GM18502 (cell line): ENCODE measurements around the gene TM4SF4.

ENCODE experiments used
- ATAC-seq: cut with Tn5 transposase; IDR thresholded peaks from one replicate; pipeline ENCODE4 v1.9.1; 2021; ENCODE audit warnings: mild to moderate bottlenecking; ENCODE audit not compliant: unreplicated experiment, poor library complexity

Gene TM4SF4

DNA sequence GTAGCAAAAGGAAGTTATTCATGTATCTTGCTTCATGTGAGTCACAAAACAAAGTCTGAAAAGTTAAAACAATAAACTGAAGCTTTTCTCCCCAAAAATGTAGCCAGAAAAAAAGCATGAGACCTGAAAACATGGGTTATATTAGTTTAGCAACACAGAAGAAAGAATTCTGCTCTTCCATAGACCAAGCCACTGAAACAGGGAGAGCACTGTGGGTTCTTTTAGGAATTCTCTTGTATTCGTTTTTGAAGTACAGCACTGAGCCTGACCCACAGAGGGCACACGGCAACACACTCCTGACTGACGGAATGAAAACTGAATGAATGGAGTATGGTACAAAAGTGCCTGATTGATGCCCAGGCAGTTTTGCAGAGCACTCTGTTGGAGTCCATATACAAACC is 66.6 kb downstream of the TM4SF4 start:
- ATAC-seq, result no peak

DNA sequence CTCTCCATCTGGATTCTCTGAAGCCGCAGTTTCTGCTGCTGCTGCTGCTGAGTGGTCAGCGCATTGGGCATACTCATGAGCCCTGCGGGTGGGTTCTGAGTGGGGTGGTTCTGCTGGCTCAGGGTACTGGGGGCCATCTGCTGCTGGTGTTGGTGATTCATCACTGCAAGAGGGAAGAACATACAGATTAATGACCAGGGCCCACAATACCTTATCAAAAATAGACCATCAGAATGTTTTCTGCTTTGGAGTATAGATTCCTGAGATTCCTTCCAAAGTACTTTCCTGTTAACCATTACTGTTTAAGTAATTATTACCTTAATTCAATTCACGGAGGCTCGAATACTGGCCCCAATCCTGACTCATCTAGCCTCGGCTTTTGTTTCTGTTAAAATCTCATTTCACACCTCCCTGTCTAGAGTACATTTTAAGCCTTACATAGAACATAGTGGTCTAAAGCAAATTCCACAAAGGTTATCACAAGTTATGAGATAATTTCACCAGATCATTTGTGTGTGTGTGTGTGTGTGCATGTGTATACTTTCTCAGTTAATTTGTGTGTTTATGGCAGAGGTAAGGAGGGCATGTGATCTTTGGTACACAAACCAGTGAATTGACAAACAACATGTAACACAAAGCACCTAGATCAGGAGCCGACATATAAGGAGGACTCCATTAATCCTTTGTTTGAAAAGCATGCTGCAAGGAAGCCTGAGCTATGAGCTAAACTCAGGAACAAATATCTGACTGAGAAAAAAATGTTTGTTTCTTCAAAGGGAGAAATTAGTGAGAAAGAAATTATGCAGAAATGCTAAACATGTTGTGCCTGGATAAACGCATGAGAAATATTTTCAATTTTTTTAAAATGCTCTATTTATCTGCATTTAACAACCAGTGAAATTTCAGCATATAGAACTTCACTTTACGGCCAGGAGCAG is 68.1 kb downstream of the TM4SF4 start:
- ATAC-seq, result no peak

DNA sequence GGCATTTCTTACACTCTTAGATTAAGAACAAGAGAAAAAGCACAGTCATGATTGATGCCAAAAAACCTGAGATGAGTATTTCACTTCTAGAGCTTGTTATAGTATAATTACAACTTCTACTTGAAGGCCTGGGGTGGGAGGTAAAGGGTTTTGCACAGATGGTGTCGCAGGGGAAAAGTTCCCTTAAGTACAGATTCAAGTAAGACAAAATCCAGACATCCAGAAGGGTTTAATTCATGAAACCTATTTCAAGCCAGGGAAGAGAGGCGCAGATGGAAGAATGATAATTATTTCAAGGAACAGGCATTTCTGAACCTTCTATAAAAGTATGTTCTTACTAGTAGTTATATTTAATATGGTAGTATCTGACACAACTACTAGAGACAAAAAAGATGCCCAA is 70.6 kb downstream of the TM4SF4 start:
- no peak for ATAC-seq

DNA sequence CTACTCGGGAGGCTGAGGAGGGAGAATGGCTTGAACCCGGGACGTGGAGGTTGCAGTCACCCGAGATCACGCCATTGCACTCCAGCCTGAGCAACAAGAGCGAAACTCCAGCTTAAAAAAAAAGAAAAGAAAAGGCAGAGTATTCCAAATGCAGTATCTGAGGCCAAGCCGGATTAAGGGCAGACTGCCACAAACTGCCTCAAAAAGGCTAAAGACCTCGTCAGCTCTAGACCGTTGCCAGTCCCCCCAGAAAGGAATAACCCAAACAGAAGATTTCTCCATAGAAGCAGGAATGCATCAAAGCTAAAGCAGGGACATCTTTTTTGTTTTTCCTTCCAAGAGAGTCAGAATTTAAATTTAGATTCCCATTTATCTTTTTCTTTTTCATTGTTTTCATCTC is 72.9 kb downstream of the TM4SF4 start:
- ATAC-seq, result no peak

DNA sequence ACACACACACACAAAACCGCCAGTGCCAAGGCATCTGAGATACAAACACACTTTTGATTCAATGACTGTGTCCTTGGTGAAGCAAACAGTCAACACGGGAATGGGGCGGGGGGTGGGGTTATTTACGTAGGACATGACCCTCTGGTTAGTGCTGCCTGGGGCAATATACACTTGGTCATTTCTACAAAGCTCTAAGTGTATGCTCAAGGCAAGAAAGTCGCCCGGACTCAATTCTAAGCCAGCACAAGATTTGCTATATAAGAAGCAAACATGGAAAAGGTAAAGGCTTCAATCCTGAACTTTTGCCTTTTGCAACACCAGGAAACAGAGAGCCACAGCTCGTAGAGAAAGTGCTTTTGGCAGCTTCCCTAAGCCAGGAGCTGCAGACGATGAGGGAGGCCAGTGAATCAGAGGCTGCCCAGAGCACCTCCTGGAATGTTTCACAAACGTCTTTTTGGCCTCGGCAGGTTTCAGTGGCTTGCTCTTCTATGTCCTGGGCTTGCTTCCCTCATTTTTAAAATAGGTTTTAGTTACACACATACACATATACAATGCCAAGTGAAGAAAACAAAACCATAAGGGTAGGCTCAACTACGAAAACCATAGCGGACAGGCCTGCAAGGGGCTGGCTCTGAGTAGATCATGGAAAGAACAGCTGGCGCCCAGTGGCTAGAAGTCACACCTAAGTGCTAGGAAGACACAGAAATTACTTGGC is 73.6 kb downstream of the TM4SF4 start:
- ATAC-seq, result no peak

DNA sequence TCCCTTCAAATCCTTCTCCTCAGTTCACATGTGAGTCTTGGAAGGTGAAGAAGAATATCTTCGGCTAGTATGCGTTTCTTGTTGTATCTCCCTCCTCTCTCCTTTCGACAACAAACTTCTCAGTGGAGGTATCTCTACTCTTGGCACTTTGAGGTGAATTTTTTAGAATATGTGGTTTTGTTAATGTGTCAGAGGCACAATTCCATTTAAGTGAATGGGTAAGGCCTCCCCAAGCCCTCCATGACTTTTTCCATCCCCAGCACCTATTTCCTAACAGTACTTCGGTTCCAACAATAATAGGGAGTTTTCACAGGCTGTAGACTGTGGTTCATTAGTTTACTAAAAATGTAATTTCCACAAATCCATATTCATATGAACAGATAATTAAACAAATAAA is 74.2 kb downstream of the TM4SF4 start:
- ATAC-seq, result no peak

DNA sequence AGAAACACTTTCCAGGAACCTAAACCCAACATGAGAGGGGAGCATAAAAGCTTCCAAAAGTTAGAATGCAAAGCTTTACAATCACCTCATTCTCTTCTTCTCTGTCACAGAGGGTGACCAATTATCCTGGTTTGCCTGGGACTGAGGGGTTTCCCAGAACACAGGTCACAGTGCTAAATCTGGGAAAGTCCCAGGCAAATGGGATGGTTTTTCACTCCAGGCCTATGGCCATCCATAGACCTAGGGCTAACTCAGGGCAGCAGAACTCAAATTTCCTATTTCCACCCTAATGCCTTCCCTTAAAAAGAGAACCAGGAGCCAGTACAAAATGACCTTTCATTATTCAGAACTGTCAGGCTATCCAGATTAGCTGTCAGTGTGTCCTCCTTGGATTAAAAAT is 77.0 kb downstream of the TM4SF4 start:
- ATAC-seq, result no peak

DNA sequence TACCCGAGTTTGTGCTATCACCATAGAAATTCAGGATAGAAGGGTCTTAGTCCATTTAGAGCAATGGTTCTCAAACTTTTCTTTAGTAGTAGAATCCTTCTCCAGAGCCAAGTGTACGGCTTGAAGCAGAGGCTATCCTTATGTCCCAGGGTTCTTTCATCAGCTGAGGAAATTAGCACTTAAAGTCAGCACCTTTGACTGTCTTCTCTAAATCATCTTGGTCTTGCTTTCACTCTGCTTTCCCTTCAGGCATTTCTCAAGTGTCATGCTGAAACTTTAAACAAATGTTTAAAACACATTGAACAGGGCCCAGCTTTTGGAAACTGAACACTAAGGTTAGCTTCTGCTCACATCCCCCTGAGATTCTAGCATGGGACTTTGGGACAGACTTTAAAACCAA is 78.2 kb downstream of the TM4SF4 start:
- ATAC-seq, result no peak
